Psoas muscle (tissue), 8 donors: ENCODE measurements around the gene NSUN4. TPM values are rescaled to one million over a fixed set of nuclear protein-coding genes. Genes with fewer than 3 reads are reported as not detected.

ENCODE experiments used
- ATAC-seq, 4 donors: fragments of 200-7000 bp; cut with Tn5 transposase; one replicate each; pipeline ENCODE4 v1.9.1; 2020; ENCODE audit warnings: moderate library complexity in 3 of 4, mild to moderate bottlenecking in 2 of 4
- DNase-seq, 2 donors: peaks; one replicate each; pipeline ENCODE4 v3.0.0-alpha.2; 2020
- H3K27ac ChIP-seq: fragments of 200-600 bp; one replicate; pipeline ENCODE4 v1.8.0; 2022
- H3K27me3 ChIP-seq, 3 donors: fragments of 200-600 bp in 1 of 3; one replicate each; pipeline versions ENCODE4 v1.6.1 to v1.8.0; 2013 to 2022; ENCODE audit warnings: low read length in 2 of 3, mild to moderate bottlenecking in 2 of 3, moderate library complexity in 1 of 3; ENCODE audit not compliant: insufficient read depth in 3 of 3
- H3K36me3 ChIP-seq, 2 donors: fragments of 200-600 bp in 1 of 2; one replicate each; pipeline versions ENCODE4 v1.6.1 to v1.8.0; 2013 to 2022; ENCODE audit warnings: low read depth in 1 of 2, mild to moderate bottlenecking in 1 of 2, moderate library complexity in 1 of 2; ENCODE audit not compliant: insufficient read depth in 1 of 2
- H3K4me1 ChIP-seq: fragments of 200-600 bp; one replicate; pipeline ENCODE4 v1.8.0; 2022
- H3K4me3 ChIP-seq: fragments of 200-600 bp; one replicate; pipeline ENCODE4 v1.8.0; 2022; ENCODE audit warnings: mild to moderate bottlenecking
- H3K9me3 ChIP-seq: fragments of 200-600 bp; one replicate; pipeline ENCODE4 v1.8.0; 2022
- CTCF ChIP-seq: fragments of 200-600 bp; IDR thresholded peaks from one replicate; pipeline ENCODE4 v1.8.0; 2022; ENCODE audit warnings: antibody characterized with exemption
- WGBS, 3 donors: extraction: QIAGEN DNeasy Blood & Tissue Kit; methylation state at CpG; one replicate each; pipeline versions ENCODE4 v1.1.6 to v1.1.7; 2013; 5-methylcytosine and 5-hydroxymethylcytosine counted together
- intact Hi-C, 2 donors: fragments of 100-400 bp; cut with DNase I; formaldehyde crosslinking; loops; one replicate each; pipeline versions ENCODE4 v1.11.0 to v1.14.2; 2022
- polyA plus RNA-seq, 3 donors: library from polyadenylated mRNA; stranded (reverse); fragments of 200-250 nt; gene quantifications; one replicate each; pipeline ENCODE4 v1.2.3, GENCODE V29; 2013
- total RNA-seq, 4 donors: library from RNA; stranded (reverse); fragmentation: NEBNext Ultra II Directional in 2 of 4; extraction: Animal tissue kit (Norgen Biotek cat#: 25700) in 2 of 4; gene quantifications; one replicate each; pipeline versions ENCODE4 v1.2.1 to v1.2.4, GENCODE V29; 2021 to 2023
- donor health status: healthy with polysubstance abuse.
- donor health status: DM: no; HTN: no; CAD: no; lungs with moderate emphysema.
- donor health status: Bipolar disorder and iron deficiency.
- donor health status: healthy.
- donor health status: DM: yes; HTN: yes; CAD: no.
- donor health status: DM: no; HTN: no; CAD: no.
- donor health status: DM: no; HTN: no; CAD: no.
- donor health status: DM: yes; HTN: yes; CAD: no.

Gene NSUN4
- total and polyA plus RNA-seq, 7 donors = 9.4 to 25.3 (median 16.3) TPM

GRCh38 chr1:46408356-46409062 lies 67.9 kb downstream of the NSUN4 start:
- Histone ChIP-seq H3K27ac (no peak overlapping the region), H3K36me3 (peaks cover 0 to 34% of the 10 kb centered on the region in 2 donors), H3K27me3 (no peaks in the 10 kb centered on the region), H3K4me1 (peaks cover 4% of the 10 kb centered on the region), H3K4me3 (no peak overlapping the region), H3K9me3 (no peaks in the 10 kb centered on the region)
- intact Hi-C loops = loop anchor here in 1 of 2 donors (5.0 kb wide), 1 partner anchor 139 kb away; no protein-coding TSS in a partner anchor
- ATAC-seq (no peak), DNase-seq (no peak)
- TF ChIP-seq CTCF = no peak
- WGBS, 3 donors = 94 to 95% (median 94%) methylated on average over 12 of the region's 12 CpGs

- ATAC-seq (no peak), DNase-seq (no peak)
- no peak for TF ChIP-seq CTCF
- Histone ChIP-seq H3K4me3 (no peak overlapping the region), H3K4me1 (peaks cover 4% of the 10 kb centered on the region), H3K27ac (no peak overlapping the region), H3K36me3 (peaks cover 0 to 39% of the 10 kb centered on the region in 2 donors), H3K27me3 (no peaks in the 10 kb centered on the region), H3K9me3 (no peaks in the 10 kb centered on the region)
- intact Hi-C loops = loop anchor here in 1 of 2 donors (5.0 kb wide), 1 partner anchor 138 kb away; no protein-coding TSS in a partner anchor
- 92 to 100% (median 94%) methylated on average over 1 of the region's 1 CpG for WGBS, 3 donors
Measured at GRCh38 chr1:46409063-46409372, 68.4 kb downstream of the NSUN4 start.

GRCh38 chr1:46410156-46411009 lies 69.8 kb downstream of the NSUN4 start:
- DNase-seq (peak; percentile 47 to 66), ATAC-seq (no peak)
- Histone ChIP-seq H3K27ac (no peak overlapping the region), H3K36me3 (peaks cover 0 to 39% of the 10 kb centered on the region in 2 donors), H3K27me3 (no peaks in the 10 kb centered on the region), H3K4me3 (no peak overlapping the region), H3K4me1 (peaks cover 4% of the 10 kb centered on the region), H3K9me3 (no peaks in the 10 kb centered on the region)
- intact Hi-C loops = no loop called here
- TF ChIP-seq CTCF = no peak
- 82 to 91% (median 84%) methylated on average over 16 to 17 of the region's 17 CpGs for WGBS, 3 donors

- Histone ChIP-seq H3K27me3 (no peaks in the 10 kb centered on the region), H3K9me3 (no peaks in the 10 kb centered on the region), H3K27ac (no peak overlapping the region), H3K36me3 (peaks cover 0 to 38% of the 10 kb centered on the region in 2 donors), H3K4me3 (no peak overlapping the region), H3K4me1 (peaks cover 4% of the 10 kb centered on the region)
- no peak for DNase-seq
- no peak for TF ChIP-seq CTCF
- intact Hi-C loops = no loop called here
- ATAC-seq = no peak
- WGBS, 3 donors = 89 to 96% (median 94%) methylated on average over 7 of the region's 7 CpGs
Measured at GRCh38 chr1:46411010-46411405, 70.4 kb downstream of the NSUN4 start.

Other genes with a start within 250 kb of the NSUN4 start
- gene PIK3R3, start 208.2 kb upstream of the NSUN4 start, total RNA-seq = 10 to 100 TPM; 17.3 to 24.2 (median 21.2) TPM
- gene PIK3R3, start 208.2 kb upstream of the NSUN4 start, polyA plus RNA-seq = 10 to 100 TPM in 2 of 3 donors, 1 to 10 TPM in 1; 6.7 to 17.4 (median 16.7) TPM
- gene TSPAN1, start 165.7 kb upstream of the NSUN4 start, total RNA-seq = 1 to 10 TPM; 1.2 to 5.0 (median 3.0) TPM
- 10 to 100 TPM in 1 of 3 donors, 1 to 10 TPM in 2; 4.0 to 14.7 (median 4.5) TPM for gene TSPAN1, start 165.7 kb upstream of the NSUN4 start, polyA plus RNA-seq
- not detected for gene P3R3URF, start 164.3 kb upstream of the NSUN4 start, total RNA-seq
- gene P3R3URF, start 164.3 kb upstream of the NSUN4 start, polyA plus RNA-seq = not detected
- gene POMGNT1, start 142.4 kb upstream of the NSUN4 start, total RNA-seq = 100 to 1,000 TPM in 1 of 4 donors, 10 to 100 TPM in 3; 73.5 to 100 (median 87.6) TPM
- gene POMGNT1, start 142.4 kb upstream of the NSUN4 start, polyA plus RNA-seq = 10 to 100 TPM; 63.1 to 89.5 (median 81.1) TPM
- under 1 TPM; 0.29 to 0.77 (median 0.64) TPM for gene LURAP1, start 137.5 kb upstream of the NSUN4 start, total RNA-seq
- gene LURAP1, start 137.5 kb upstream of the NSUN4 start, polyA plus RNA-seq = 1 to 10 TPM in 1 of 3 donors, under 1 TPM in 2; 0.25 to 1.6 (median 0.28) TPM
- gene RAD54L, start 93.0 kb upstream of the NSUN4 start, total RNA-seq = under 1 TPM in 1 of 4 donors, not detected in 3; 0.25 TPM
- gene RAD54L, start 93.0 kb upstream of the NSUN4 start, polyA plus RNA-seq = under 1 TPM in 2 of 3 donors, not detected in 1; 0.08 to 0.22 TPM
- 10 to 100 TPM; 52.9 to 76.7 (median 60.1) TPM for gene LRRC41, start 37.2 kb upstream of the NSUN4 start, total RNA-seq
- 10 to 100 TPM; 34.1 to 53.7 (median 35.9) TPM for gene LRRC41, start 37.2 kb upstream of the NSUN4 start, polyA plus RNA-seq
- 100 to 1,000 TPM; 267 to 440 (median 370) TPM for gene UQCRH, start 37.1 kb upstream of the NSUN4 start, total RNA-seq
- 1,000 to 10,000 TPM in 1 of 3 donors, 100 to 1,000 TPM in 2; 773 to 1,297 (median 800) TPM for gene UQCRH, start 37.1 kb upstream of the NSUN4 start, polyA plus RNA-seq
- 10 to 100 TPM in 1 of 4 donors, 1 to 10 TPM in 3; 5.0 to 11.0 (median 7.6) TPM for gene FAAH, start 53.5 kb downstream of the NSUN4 start, total RNA-seq
- 1 to 10 TPM; 1.6 to 5.7 (median 5.1) TPM for gene FAAH, start 53.5 kb downstream of the NSUN4 start, polyA plus RNA-seq
- not detected for gene DMBX1, start 149.0 kb downstream of the NSUN4 start, total RNA-seq
- gene DMBX1, start 149.0 kb downstream of the NSUN4 start, polyA plus RNA-seq = not detected
- not detected for gene KNCN, start 210.8 kb downstream of the NSUN4 start, total RNA-seq
- gene KNCN, start 210.8 kb downstream of the NSUN4 start, polyA plus RNA-seq = not detected